HEK293T (cell line): ENCODE data around the gene NPTX2.
A peak's percentile ranks its signal among the peaks of the same experiment; 100 is the strongest.

Experiments
- CTCF ChIA-PET: fragments of 350-600 bp; formaldehyde crosslinking; extraction: SDS; loops from one replicate; lab custom pipeline; 2021; ENCODE audit warnings: antibody characterized with exemption, inconsistent platforms; lab: Yijun Ruan, JAX
- POLR2A ChIA-PET: fragments of 350-600 bp; formaldehyde crosslinking; extraction: SDS; loops from one replicate; lab custom pipeline; 2020; ENCODE audit warnings: antibody characterized with exemption, inconsistent platforms; lab: Yijun Ruan, JAX
- DNase-seq: peaks from one replicate; pipeline ENCODE4 v3.0.0; 2012; ENCODE audit warnings: mixed read lengths; ENCODE audit errors: extremely low spot score
- ARNT ChIP-seq: fragments of 450-650 bp; IDR thresholded peaks from 2 replicates; pipeline ENCODE4 v1.6.1; 2017; ENCODE audit warnings: mild to moderate bottlenecking
- BHLHE40 ChIP-seq: fragments of 450-650 bp; IDR thresholded peaks from 2 replicates; pipeline ENCODE4 v1.6.1; 2016; ENCODE audit warnings: mild to moderate bottlenecking, moderate library complexity, borderline replicate concordance
- CTBP1 ChIP-seq: fragments of 450-650 bp; IDR thresholded peaks from 2 replicates; pipeline ENCODE4 v1.6.1; 2016; ENCODE audit warnings: borderline replicate concordance
- ELF4 ChIP-seq: fragments of 450-650 bp; IDR thresholded peaks from 2 replicates; pipeline ENCODE4 v1.6.1; 2017; ENCODE audit warnings: antibody characterized with exemption
- FOXA1 ChIP-seq: fragments of 450-650 bp; IDR thresholded peaks from 2 replicates; pipeline ENCODE4 v1.6.1; 2016; ENCODE audit warnings: mild to moderate bottlenecking
- FOXK2 ChIP-seq: fragments of 450-650 bp; IDR thresholded peaks from 2 replicates; pipeline ENCODE4 v1.6.1; 2016; ENCODE audit warnings: mild to moderate bottlenecking
- FOXM1 ChIP-seq: fragments of 450-650 bp; IDR thresholded peaks from 2 replicates; pipeline ENCODE4 v1.6.1; 2017; ENCODE audit warnings: mild to moderate bottlenecking, borderline replicate concordance
- HDGF ChIP-seq: fragments of 450-650 bp; IDR thresholded peaks from 2 replicates; pipeline ENCODE4 v1.6.1; 2017; ENCODE audit warnings: antibody characterized with exemption, borderline replicate concordance
- L3MBTL2 ChIP-seq: fragments of 450-650 bp; conservative IDR thresholded peaks from 2 replicates; pipeline ENCODE4 v1.6.1; 2016; ENCODE audit warnings: mild to moderate bottlenecking
- LEF1 ChIP-seq: fragments of 450-650 bp; IDR thresholded peaks from 2 replicates; pipeline ENCODE4 v1.6.1; 2017; ENCODE audit warnings: mild to moderate bottlenecking, borderline replicate concordance
- NFRKB ChIP-seq: fragments of 450-650 bp; IDR thresholded peaks from 2 replicates; pipeline ENCODE4 v1.6.1; 2016; ENCODE audit warnings: mild to moderate bottlenecking, moderate library complexity
- SP1 ChIP-seq: fragments of 450-650 bp; IDR thresholded peaks from 2 replicates; pipeline ENCODE4 v1.6.1; 2017
- SUZ12 ChIP-seq: fragments of 450-650 bp; IDR thresholded peaks from 2 replicates; pipeline ENCODE4 v1.6.1; 2016; ENCODE audit warnings: mild to moderate bottlenecking
- TARDBP ChIP-seq: fragments of 450-650 bp; IDR thresholded peaks from 2 replicates; pipeline ENCODE4 v1.6.1; 2016
- ZNF384 ChIP-seq: fragments of 450-650 bp; IDR thresholded peaks from 2 replicates; pipeline ENCODE4 v1.6.1; 2016
- TF ChIP-seq, protein P1 (sequence below): fragments of 450-650 bp; IDR thresholded peaks from 2 replicates; pipeline ENCODE4 v1.6.1; 2016

The NPTX2 gene

DNA sequence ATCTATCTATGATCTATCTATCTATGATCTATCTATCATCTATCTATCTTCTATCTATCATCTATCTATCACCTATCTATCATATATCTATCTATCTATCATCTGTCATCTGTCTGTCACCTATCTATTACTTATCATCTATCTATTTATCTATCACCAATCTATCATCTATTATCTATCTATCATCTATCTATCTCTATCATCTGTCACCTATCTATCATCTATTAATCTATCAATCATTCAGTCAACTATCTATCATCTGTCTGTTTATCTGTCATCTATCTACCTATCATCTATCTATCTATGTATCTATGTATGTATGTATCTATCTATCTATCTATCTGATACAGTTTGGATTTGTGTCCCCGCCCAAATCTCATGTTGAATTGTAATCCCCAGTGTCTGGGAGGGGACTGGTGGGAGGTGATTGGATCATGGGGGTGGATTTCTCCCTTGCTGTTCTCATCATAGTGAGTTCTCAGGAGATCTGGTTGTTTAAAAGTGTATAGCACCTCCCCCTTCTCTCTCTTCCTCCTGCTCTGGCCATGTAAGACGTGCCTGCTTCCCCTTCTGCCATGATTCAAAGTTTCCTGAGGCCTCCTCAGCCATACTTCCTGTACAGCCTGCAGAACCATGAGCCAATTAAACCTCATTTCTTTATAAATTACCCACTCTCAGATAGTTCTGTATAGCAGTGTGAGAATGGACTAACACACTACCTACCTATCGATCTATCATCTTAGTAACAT lies 37.6 kb downstream of the NPTX2 start:
- no peak for DNase-seq
- TF ChIP-seq SP1 = no peak
- TF ChIP-seq, protein P1, sequence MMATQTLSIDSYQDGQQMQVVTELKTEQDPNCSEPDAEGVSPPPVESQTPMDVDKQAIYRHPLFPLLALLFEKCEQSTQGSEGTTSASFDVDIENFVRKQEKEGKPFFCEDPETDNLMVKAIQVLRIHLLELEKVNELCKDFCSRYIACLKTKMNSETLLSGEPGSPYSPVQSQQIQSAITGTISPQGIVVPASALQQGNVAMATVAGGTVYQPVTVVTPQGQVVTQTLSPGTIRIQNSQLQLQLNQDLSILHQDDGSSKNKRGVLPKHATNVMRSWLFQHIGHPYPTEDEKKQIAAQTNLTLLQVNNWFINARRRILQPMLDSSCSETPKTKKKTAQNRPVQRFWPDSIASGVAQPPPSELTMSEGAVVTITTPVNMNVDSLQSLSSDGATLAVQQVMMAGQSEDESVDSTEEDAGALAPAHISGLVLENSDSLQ = peak; percentile 59; the same call in 1 of the 2 replicates
- CTCF ChIA-PET = no interaction called here
- POLR2A ChIA-PET = no interaction called here

DNA sequence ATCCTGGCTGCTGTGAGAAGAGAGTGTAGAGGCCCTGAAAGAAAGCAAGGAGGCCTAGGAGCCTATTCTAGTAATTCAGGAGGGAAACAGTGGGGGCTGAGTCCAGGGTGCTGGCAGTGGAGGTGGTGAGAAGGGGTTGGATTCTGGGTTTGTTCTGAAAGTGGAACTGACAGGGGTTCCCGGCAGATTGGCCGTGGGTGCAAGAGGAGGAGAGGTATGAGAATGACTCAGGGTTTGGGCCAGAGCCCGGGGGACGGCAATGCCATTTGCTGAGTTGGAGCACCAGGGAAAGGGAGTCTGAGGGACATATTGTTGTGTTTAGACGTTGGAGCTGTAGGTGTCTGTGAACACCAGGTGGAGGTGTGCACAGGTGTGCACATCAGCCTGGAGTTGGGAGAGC lies 38.5 kb downstream of the NPTX2 start:
- TF ChIP-seq FOXK2 = no peak
- TF ChIP-seq HDGF = no peak
- no peak for TF ChIP-seq ELF4
- no peak for TF ChIP-seq NFRKB
- no peak for TF ChIP-seq SP1
- no peak for TF ChIP-seq LEF1
- no peak for TF ChIP-seq ARNT
- no peak for TF ChIP-seq SUZ12
- TF ChIP-seq FOXM1 = no peak
- no peak for TF ChIP-seq TARDBP
- no peak for TF ChIP-seq ZNF384
- TF ChIP-seq L3MBTL2 = no peak
- no peak for TF ChIP-seq CTBP1
- TF ChIP-seq, protein P1 = no peak
- TF ChIP-seq FOXA1 = no peak
- no peak for TF ChIP-seq BHLHE40
- POLR2A ChIA-PET = no interaction called here

DNA sequence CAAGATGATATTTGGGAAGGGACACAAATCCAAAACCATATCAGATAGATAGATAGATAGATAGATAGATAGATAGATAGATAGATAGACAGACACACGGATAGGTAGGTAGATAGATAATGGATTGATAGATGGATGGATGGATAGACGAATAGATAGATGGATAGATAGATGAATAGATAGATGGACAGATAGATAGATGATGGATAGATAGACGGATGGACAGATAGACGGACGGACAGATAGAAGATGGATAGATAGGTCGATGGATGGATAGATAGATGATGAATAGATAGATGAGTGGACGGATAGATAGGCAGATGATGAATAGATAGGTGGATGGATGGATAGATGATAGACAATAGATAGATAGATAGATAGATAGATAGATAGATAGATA lies 39.8 kb downstream of the NPTX2 start:
- TF ChIP-seq HDGF (no peak), ZNF384 (no peak), NFRKB (no peak), FOXM1 (no peak), CTBP1 (no peak), ELF4 (no peak), SP1 (no peak), LEF1 (no peak), TARDBP (no peak), FOXA1 (no peak), BHLHE40 (no peak), ARNT (no peak), FOXK2 (no peak), L3MBTL2 (no peak), SUZ12 (no peak)
- TF ChIP-seq, protein P1 = no peak
- no peak for DNase-seq
- POLR2A ChIA-PET = no interaction called here
- CTCF ChIA-PET = no interaction called here

More for the DNA sequence above, 38.5 kb downstream of the NPTX2 start:
- CTCF ChIA-PET = no interaction called here
- no peak for DNase-seq

DNA sequence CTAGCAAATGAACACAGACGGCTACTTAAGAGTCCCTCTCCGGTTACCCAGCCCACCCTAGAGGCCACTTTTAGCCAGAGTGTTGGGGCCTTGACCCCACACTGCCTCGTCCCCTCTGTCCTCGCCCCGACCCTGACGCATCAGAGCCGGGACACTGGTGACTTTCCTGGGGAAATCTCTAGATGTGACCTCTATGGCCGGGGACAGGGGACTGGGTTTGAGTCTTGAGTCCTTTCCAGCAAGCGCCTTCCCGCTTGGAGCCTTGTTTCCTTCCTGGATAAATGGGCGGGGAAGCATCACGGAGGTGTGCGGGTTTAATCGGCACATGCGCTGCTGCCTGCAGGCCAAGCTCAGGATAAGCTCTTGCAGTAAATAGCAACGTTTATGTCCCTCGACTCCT lies 40.7 kb downstream of the NPTX2 start:
- TF ChIP-seq, protein P1 = no peak
- TF ChIP-seq FOXM1 (no peak), FOXA1 (no peak), LEF1 (no peak)
- ChIA-PET CTCF (no interaction called here), POLR2A (no interaction called here)
- DNase-seq = no peak

DNA sequence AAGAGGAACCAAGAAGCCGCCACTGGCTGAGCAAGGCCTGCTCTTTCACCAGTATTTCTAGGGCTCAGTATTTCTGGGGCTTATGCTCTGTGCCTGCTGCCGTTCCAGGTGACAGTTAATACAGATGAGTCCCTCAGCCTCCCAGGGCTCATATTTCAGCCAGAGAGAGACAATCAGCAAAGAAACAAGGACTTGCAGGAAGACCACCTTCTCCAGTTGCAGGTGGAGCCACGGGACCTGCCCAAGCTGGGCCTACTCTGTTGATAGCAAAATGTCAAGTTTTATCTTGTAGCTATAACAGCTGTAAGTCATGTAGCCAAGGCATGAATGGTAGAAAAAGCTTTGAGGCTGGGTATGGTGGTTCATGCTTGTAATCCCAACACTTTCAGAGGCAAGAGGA lies 42.7 kb downstream of the NPTX2 start:
- no peak for DNase-seq
- CTCF ChIA-PET = no interaction called here
- POLR2A ChIA-PET = no interaction called here
- TF ChIP-seq CTBP1 (no peak), ELF4 (no peak), TARDBP (no peak), HDGF (no peak), SP1 (no peak), BHLHE40 (no peak), ARNT (no peak), FOXM1 (no peak), LEF1 (no peak), ZNF384 (no peak), L3MBTL2 (no peak), FOXK2 (no peak), NFRKB (no peak), SUZ12 (no peak), FOXA1 (no peak)
- TF ChIP-seq, protein P1 = no peak

DNA sequence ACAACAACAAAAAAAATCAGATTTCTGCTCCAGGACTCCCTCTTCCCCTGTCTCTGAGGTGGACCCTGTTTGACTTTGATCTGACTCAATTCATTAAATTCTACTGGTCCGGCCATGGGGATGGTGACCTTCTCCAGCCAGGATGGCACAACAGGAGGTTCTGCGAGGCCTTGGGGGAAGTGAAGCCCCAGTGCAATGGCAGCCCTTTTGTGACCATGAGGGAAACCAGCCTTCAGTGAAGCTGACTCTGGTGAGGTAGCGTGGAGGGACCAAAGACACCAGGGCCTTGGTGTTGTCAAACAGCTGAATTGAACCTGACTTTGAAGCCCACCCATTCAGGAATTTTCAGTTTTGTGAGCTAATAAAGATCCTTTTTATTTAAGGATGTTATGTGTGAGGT lies 44.5 kb downstream of the NPTX2 start:
- ChIA-PET POLR2A (no interaction called here), CTCF (no interaction called here)
- no peak for DNase-seq
- TF ChIP-seq ARNT (no peak), L3MBTL2 (no peak), SUZ12 (no peak), FOXK2 (no peak), ELF4 (no peak), HDGF (no peak), LEF1 (no peak), FOXM1 (no peak), ZNF384 (no peak), FOXA1 (no peak)
